Right ventricle myocardium superior (tissue), 1 donor: Measurements from ENCODE around the gene LCLAT1. TPM values are rescaled to one million over a fixed set of nuclear protein-coding genes. Genes with fewer than 3 reads are reported as not detected.

Experiments
- ATAC-seq: fragments of 200-7000 bp; cut with Tn5 transposase; one replicate; pipeline ENCODE4 v1.9.1; 2020; ENCODE audit warnings: mild to moderate bottlenecking; ENCODE audit not compliant: poor library complexity
- DNase-seq: peaks from one replicate; pipeline ENCODE4 v3.0.0-alpha.2; 2020
- intact Hi-C: fragments of 100-400 bp; cut with DNase I; formaldehyde crosslinking; loops from one replicate; pipeline ENCODE4 v1.11.2; 2022
- total RNA-seq: library from RNA; stranded (reverse); fragmentation: NEBNext Ultra II Directional; extraction: Animal tissue kit (Norgen Biotek cat#: 25700); gene quantifications from one replicate; pipeline ENCODE4 v1.2.1, GENCODE V29; 2021
- donor health status: DM: no; HTN: yes; CAD: no; lungs with severe emphysema.

LCLAT1 gene
- total RNA-seq, 1 donor from 2014 or later, result 26.3 TPM

- intact Hi-C loops, result no loop called here
- ATAC-seq, result peak; percentile 34
- no peak for DNase-seq
Measured at GRCh38 chr2:30645081-30645744, 198.2 kb downstream of the LCLAT1 start.

DNA sequence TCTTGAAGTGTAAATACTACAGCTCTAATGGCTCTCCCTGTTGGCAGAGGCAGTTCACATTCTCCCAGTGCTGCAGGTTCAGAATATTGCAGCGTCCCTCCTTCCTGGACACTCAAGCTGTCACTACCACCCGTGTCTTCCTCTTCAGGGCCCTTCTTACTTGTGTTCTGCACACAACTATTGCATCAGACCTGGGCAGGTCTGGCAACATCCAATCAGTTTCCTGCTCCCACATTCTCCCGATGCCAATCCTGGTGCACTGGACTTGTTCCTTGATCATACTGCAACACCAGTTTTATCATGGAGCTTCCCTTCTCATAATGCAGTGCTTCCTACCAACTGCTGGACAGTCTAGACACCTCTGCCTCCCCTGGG, 198.7 kb downstream of the LCLAT1 start:
- intact Hi-C loops, result no loop called here
- ATAC-seq, result no peak
- no peak for DNase-seq

- intact Hi-C loops, result no loop called here
- ATAC-seq (no peak), DNase-seq (no peak)
Measured at GRCh38 chr2:30647752-30648457, 200.9 kb downstream of the LCLAT1 start.

DNA sequence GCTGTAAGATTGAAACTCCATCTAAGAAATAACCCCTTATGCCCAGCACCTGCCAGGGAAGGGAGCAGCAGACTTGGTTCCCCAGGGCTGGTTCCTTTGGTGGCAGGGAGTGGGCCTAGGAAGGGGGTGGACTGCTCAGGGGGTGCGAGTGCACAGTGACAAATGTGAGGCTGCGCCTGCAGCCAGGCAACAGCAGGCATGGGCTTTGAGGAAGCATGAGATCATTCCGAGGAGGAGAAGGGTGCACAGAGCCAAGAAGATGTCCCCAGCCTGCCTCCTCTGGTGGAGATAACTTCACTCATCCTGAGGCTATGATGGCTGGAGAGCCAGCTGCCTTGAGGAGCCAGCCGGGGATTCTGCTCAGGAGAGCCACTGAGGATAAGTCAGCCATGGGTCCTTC, 202.2 kb downstream of the LCLAT1 start:
- ATAC-seq, result no peak
- no peak for DNase-seq
- intact Hi-C loops, result no loop called here

- ATAC-seq, result no peak
- intact Hi-C loops, result no loop called here
- no peak for DNase-seq
Measured at GRCh38 chr2:30649828-30650227, 202.8 kb downstream of the LCLAT1 start.

DNA sequence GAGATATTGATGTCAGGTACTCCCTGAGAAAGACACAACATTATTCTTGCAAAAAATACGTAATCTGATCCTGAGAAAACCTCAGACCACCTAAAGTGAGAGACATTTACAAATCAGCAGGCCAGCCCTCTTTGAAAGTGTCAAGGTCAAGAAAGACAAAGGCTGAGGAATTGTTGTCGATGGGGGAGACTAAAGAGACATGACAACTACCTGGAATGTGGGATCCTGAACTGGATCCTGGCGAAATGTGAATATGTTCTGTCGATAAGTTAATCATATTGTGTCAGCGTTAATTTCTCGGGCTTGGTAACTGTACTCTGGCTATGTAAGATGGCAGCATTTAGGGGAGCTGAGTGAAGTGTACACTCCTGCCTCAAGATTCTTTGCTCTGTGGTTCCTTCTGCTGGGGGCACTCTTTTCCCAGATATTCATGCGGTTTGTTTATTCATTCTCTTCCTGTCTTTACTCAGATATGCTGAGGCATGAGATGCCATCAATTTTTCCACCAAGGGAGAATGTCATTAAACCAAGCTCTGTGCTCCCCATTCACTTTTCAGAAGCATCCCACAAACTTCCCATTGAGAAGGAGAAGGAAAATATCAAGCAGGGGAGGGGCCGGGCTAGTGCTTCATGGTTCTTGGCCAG, 205.3 kb downstream of the LCLAT1 start:
- DNase-seq (no peak), ATAC-seq (no peak)
- intact Hi-C loops, result no loop called here

GRCh38 chr2:30653847-30654246, 206.8 kb downstream of the LCLAT1 start:
- intact Hi-C loops, result no loop called here
- DNase-seq, result peak; percentile 67
- ATAC-seq, result peak; percentile 86

DNA sequence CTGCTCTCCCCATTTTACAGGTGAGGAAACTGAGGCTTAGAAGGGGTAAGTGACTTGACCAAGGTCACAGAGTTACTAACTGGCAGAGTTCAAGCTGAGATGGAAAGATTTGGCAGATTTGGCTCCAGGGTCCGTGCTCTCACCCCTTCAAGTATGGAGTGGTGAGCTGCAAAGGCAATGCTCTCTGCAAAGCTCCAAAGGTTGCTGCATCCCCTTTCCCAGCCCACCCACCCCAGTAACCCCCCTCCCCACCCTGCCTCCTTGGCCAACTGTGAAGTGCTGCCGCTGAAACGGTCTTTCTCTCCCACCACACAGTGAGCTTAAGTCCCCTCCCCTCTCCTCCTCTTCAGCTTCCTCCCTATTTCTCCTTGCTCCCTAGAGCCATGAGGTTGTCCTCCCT, 207.4 kb downstream of the LCLAT1 start:
- ATAC-seq, result no peak
- no peak for DNase-seq
- intact Hi-C loops, result no loop called here

- ATAC-seq, result peak; percentile 37
- intact Hi-C loops, result no loop called here
Measured at GRCh38 chr2:30655211-30655610, 208.2 kb downstream of the LCLAT1 start.

GRCh38 chr2:30655660-30656059, 208.6 kb downstream of the LCLAT1 start:
- DNase-seq (no peak), ATAC-seq (peak; percentile 43)
- intact Hi-C loops, result no loop called here

More at GRCh38 chr2:30655211-30655610, 208.2 kb downstream of the LCLAT1 start:
- DNase-seq, result no peak

GRCh38 chr2:30656079-30656478, 209.0 kb downstream of the LCLAT1 start:
- DNase-seq (no peak), ATAC-seq (no peak)
- intact Hi-C loops, result no loop called here

DNA sequence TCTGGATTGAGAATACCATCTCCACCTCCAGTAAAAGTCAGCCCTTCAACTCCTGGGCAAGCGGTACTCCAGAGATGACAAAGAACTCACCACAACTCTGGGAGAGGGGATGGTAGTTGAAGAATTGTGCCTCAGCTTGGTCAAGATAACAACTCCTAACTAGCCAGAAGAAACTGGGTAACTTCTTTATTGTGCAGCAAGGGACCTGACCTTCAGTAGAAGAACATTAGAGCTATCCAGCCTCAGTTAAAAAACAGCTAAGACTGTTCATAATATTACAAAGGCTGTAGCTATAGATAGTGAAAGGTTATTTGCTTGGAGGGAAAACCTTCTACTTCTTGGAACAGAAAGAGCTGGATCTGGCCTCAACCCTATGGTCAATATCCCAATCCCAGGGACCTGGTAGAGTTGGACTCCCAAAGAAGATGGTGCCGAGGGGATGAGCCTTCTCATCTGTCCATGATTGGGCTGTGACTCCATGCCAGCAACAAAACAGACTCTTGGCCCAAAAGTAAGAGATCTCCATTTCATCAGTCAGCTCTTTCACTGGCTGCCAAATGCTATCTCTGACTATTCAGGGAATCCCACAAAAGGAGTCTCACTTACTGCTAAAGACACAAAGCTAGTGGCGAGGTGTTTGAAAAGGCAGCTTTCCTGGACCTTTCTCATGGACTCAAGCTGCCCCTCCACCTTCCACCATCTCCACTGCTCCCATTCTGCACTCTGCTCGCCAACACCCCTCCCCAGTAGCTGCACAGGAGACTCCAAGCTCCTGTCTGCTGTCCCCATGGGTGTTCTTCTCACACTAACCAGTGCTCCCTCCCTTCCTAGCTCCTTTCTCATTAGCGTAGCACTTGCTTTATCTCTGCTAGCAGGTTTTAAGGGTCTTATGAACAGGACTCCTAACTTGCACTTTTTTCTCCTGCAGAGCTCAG, 214.4 kb downstream of the LCLAT1 start:
- ATAC-seq, result peak; percentile 24
- intact Hi-C loops, result no loop called here
- DNase-seq, result no peak

DNA sequence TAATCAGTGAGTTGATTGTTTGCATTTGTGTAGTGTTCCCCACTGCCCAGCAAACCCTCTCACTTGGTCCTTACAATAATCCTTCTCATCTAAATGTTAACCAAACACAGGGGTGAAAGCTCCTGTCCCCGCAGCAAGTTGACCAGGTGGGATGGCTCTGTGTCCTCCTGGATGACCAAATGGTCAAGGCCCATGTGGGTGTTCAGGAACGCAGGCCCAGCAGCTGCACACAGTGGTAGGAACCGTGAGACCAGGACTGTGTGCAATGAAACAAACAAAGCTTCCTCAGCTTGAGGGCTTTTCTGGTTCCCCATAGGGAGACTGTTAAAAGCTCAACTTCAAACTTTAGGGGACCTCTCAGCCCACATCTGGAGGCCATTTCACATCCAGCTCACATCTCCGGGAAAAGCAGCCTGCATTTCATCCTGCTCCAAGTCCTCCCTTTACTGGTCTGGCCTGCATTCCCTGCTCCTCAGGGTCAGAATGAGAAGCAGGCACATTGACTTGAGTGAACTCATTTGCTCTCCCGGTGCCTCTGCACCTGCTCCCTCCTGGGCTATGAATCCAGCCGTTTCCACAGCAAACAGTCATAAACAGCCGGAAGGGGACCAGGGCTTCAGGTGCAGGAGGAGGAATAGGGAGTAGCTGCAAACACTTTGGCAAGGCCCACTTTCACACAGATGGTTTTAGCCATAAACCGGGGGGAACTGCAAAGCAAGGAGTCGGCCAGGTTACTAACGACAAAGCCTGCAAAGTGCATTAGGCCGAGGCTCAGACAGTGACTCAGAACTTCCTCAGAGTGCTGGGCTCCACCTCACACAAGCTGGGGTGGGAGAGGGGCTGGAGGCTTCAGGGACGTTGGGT, 215.5 kb downstream of the LCLAT1 start:
- no peak for ATAC-seq
- intact Hi-C loops, result no loop called here
- no peak for DNase-seq

- ATAC-seq, result no peak
- intact Hi-C loops, result no loop called here
- DNase-seq, result no peak
Measured at GRCh38 chr2:30663321-30663720, 216.3 kb downstream of the LCLAT1 start.

- DNase-seq (no peak), ATAC-seq (no peak)
- intact Hi-C loops, result no loop called here
Measured at GRCh38 chr2:30663806-30664205, 216.8 kb downstream of the LCLAT1 start.

DNA sequence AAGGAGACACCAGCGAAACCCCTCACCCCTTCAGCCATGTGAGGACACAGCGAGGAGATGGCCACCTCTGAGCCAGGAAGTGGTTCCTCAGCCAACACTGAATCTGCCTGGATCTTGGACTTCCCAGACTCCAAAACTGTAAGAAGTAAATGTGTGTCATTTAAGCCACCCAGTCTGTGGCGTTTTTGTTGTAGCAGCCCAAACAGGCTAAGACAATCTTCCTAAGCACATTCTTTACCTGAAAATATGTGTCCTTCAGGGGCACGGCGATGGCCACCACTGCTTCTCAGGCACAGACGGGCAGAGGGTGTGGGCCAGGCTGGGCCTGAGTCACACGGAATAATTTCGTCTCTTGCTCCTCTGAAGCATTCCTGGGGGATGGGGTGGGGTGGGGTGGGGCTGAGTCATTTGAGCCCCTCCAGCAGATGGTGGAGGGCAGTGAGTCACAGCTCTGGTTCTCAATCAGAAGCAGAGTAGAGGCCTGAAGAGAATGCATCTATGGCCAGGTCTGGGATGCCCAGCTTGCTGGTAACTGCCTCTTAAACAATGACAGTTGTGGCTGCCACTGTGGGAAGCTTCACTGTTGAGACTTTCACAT, 217.8 kb downstream of the LCLAT1 start:
- no peak for ATAC-seq
- DNase-seq, result no peak
- intact Hi-C loops, result no loop called here

DNA sequence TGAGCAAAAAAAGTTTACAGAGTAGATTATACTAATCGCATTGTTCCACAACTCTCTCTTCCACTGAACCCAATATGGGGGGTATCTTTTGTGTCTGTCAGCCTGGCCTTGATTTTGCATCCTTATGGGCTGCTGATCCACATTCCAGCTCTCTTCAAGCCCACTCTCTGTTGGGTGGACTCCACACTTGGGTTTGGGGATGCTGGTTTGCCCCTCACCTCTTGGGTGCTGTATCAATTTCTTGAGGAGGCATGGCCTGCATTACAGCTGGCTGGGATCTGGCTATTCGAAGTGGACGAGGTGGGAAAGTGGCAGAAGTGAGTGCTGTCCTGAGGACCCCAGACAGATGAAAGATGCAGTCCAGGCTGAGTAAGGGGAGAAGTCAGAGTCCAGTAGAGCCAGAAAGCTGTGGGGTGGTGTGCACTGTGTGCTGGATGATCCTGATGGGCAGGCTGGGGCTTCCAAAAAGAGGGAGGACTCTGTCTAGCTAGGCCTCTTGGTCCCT, 218.8 kb downstream of the LCLAT1 start:
- DNase-seq, result no peak
- ATAC-seq, result peak; percentile 18

More for the DNA sequence above, 218.8 kb downstream of the LCLAT1 start:
- intact Hi-C loops, result no loop called here
